H1 (cell line): Measurements from ENCODE around the gene SGSH. TPM values are rescaled to one million over a fixed set of nuclear protein-coding genes. Genes with fewer than 3 reads are reported as not detected.

ENCODE experiments used
- CTCF ChIA-PET: fragments of 300-600 bp; sonication (Branson Sonifier 250); formaldehyde crosslinking; loops from one replicate; lab custom pipeline; 2021; ENCODE audit not compliant: partially characterized antibody; lab: Charles Lee
- POLR2A ChIA-PET: fragments of 300-600 bp; sonication (Branson Sonifier 250); formaldehyde crosslinking; loops from one replicate; lab custom pipeline; 2021; ENCODE audit warnings: inconsistent platforms; ENCODE audit not compliant: partially characterized antibody; lab: Charles Lee
- DNase-seq, 2 experiments: peaks; one replicate each; pipeline versions ENCODE4 v3.0.0 to v3.0.0-alpha.2; 2010 to 2022; ENCODE audit warnings: low spot score in 2 of 2, low read depth in 1 of 2, mixed read lengths in 1 of 2
- FAIRE-seq: peaks from 2 replicates; lab custom pipeline; 2011; peaks lifted over from hg19 to GRCh38; lab: Jason Lieb, UNC
- H2AFZ ChIP-seq: 2 replicates; pipeline ENCODE4 v1.8.1; 2012; ENCODE audit warnings: low read length, inconsistent platforms
- H2AK5ac ChIP-seq: 2 replicates; pipeline ENCODE4 v1.6.1; 2013; ENCODE audit warnings: low read depth, low read length
- H2BK120ac ChIP-seq: replicated peaks from 2 replicates; pipeline ENCODE3; 2013; ENCODE audit warnings: low read depth, low read length, inconsistent platforms
- H2BK12ac ChIP-seq: 2 replicates; pipeline ENCODE4 v1.6.1; 2013; ENCODE audit warnings: low read depth, low read length
- H2BK15ac ChIP-seq: 2 replicates; pipeline ENCODE4 v1.6.1; 2013; ENCODE audit warnings: low read length
- H2BK20ac ChIP-seq: 2 replicates; pipeline ENCODE4 v1.6.1; 2013; ENCODE audit warnings: low read length
- H2BK5ac ChIP-seq: 2 replicates; pipeline ENCODE4 v1.6.1; 2013; ENCODE audit warnings: low read depth, low read length
- H3K14ac ChIP-seq: 2 replicates; pipeline ENCODE4 v1.6.1; 2013; ENCODE audit warnings: inconsistent platforms; ENCODE audit not compliant: insufficient read length
- H3K18ac ChIP-seq: 2 replicates; pipeline ENCODE4 v1.6.1; 2013; ENCODE audit warnings: low read length; ENCODE audit errors: extremely low read depth
- H3K23ac ChIP-seq: 2 replicates; pipeline ENCODE4 v1.6.1; 2013; ENCODE audit warnings: inconsistent platforms; ENCODE audit not compliant: insufficient read length
- H3K23me2 ChIP-seq: 2 replicates; pipeline ENCODE4 v1.6.1; 2013; ENCODE audit warnings: low read depth, low read length
- H3K27ac ChIP-seq: 2 replicates; pipeline ENCODE4 v1.6.1; 2011; ENCODE audit warnings: low read depth, low read length, inconsistent platforms
- H3K27me3 ChIP-seq, 4 experiments: replicated peaks in 1 of 4; 1 replicate in 1 of 4; 2 replicates in 3 of 4; pipeline versions ENCODE4 v1.6.1 to v1.8.1; 2011 to 2013; ENCODE audit warnings: low read length in 3 of 4, mild to moderate bottlenecking in 3 of 4, inconsistent platforms in 2 of 4, mixed read lengths in 2 of 4, moderate library complexity in 1 of 4; ENCODE audit not compliant: control insufficient read depth in 3 of 4, insufficient read depth in 3 of 4; ENCODE audit errors: extremely low read depth in 1 of 4
- H3K36me3 ChIP-seq, 4 experiments: 2 replicates each; pipeline versions ENCODE4 v1.6.1 to v1.8.1; 2011 to 2013; ENCODE audit warnings: mild to moderate bottlenecking in 4 of 4, low read length in 3 of 4, moderate library complexity in 2 of 4, control low read depth in 1 of 4, inconsistent platforms in 1 of 4; ENCODE audit not compliant: insufficient read depth in 4 of 4, control insufficient read depth in 2 of 4
- H3K4ac ChIP-seq: replicated peaks from 2 replicates; pipeline ENCODE3; 2013; ENCODE audit warnings: low read length, low read depth, mixed read lengths, inconsistent platforms; ENCODE audit not compliant: insufficient read length
- H3K4me1 ChIP-seq, 4 experiments: replicated peaks in 1 of 4; 1 replicate in 1 of 4; 2 replicates in 3 of 4; pipeline versions ENCODE4 v1.6.1 to v1.8.1; 2011 to 2013; ENCODE audit warnings: low read length in 3 of 4, inconsistent platforms in 2 of 4, mixed read lengths in 1 of 4; ENCODE audit not compliant: insufficient read depth in 4 of 4, control insufficient read depth in 3 of 4
- H3K4me2 ChIP-seq, 2 experiments: 2 replicates each; pipeline versions ENCODE4 v1.6.1 to v1.8.1; 2011 to 2013; ENCODE audit warnings: low read depth in 2 of 2, low read length in 2 of 2, control low read depth in 1 of 2, inconsistent platforms in 1 of 2, mild to moderate bottlenecking in 1 of 2; ENCODE audit not compliant: insufficient read depth in 1 of 2
- H3K4me3 ChIP-seq, 4 experiments: fragments of 200-600, 300-600 bp in 1 of 4; sonication (generic), shearing (Covaris generic), sonication (Bioruptor Twin) in 1 of 4; 2 replicates each; pipeline versions ENCODE4 v1.5.1 to v1.8.1; 2011 to 2016; ENCODE audit warnings: low read length in 4 of 4, low read depth in 3 of 4, control low read depth in 2 of 4, inconsistent platforms in 2 of 4, mild to moderate bottlenecking in 2 of 4, mixed read lengths in 1 of 4, moderate library complexity in 1 of 4; ENCODE audit not compliant: insufficient read depth in 2 of 4; ENCODE audit errors: extremely low read depth in 1 of 4
- H3K56ac ChIP-seq: replicated peaks from 2 replicates; pipeline ENCODE3; 2013; ENCODE audit warnings: low read depth, mild to moderate bottlenecking, mixed read lengths, low read length, inconsistent platforms; ENCODE audit not compliant: insufficient read length
- H3K79me1 ChIP-seq: 2 replicates; pipeline ENCODE4 v1.6.1; 2013; ENCODE audit warnings: low read depth, low read length, control low read depth
- H3K79me2 ChIP-seq, 2 experiments: 2 replicates each; pipeline versions ENCODE4 v1.6.1 to v1.8.1; 2012 to 2013; ENCODE audit warnings: low read length in 2 of 2, mild to moderate bottlenecking in 2 of 2, inconsistent platforms in 1 of 2; ENCODE audit not compliant: insufficient read depth in 2 of 2, control insufficient read depth in 1 of 2
- H3K9ac ChIP-seq, 4 experiments: replicated peaks in 1 of 4; 1 replicate in 1 of 4; 2 replicates in 3 of 4; pipeline versions ENCODE4 v1.6.1 to v1.8.1; 2011 to 2013; ENCODE audit warnings: low read depth in 3 of 4, low read length in 3 of 4, control low read depth in 2 of 4, mild to moderate bottlenecking in 2 of 4, moderate library complexity in 2 of 4, inconsistent platforms in 1 of 4; ENCODE audit errors: extremely low read depth in 1 of 4
- H3K9me3 ChIP-seq, 2 experiments: 2 replicates each; pipeline versions ENCODE4 v1.6.1 to v1.8.1; 2012 to 2013; ENCODE audit warnings: mild to moderate bottlenecking in 2 of 2, moderate library complexity in 2 of 2, control low read depth in 1 of 2, inconsistent platforms in 1 of 2, low read depth in 1 of 2, low read length in 1 of 2, mixed read lengths in 1 of 2; ENCODE audit not compliant: insufficient read depth in 2 of 2
- H4K20me1 ChIP-seq, 2 experiments: replicated peaks in 1 of 2; 2 replicates each; pipeline versions ENCODE3 to v1.8.1; 2011 to 2013; ENCODE audit warnings: inconsistent platforms in 2 of 2, low read length in 2 of 2, mild to moderate bottlenecking in 1 of 2; ENCODE audit not compliant: insufficient read depth in 2 of 2, control insufficient read depth in 1 of 2
- H4K5ac ChIP-seq: 2 replicates; pipeline ENCODE4 v1.6.1; 2013; ENCODE audit warnings: low read length, low read depth, mixed read lengths, inconsistent platforms; ENCODE audit not compliant: insufficient read length
- H4K8ac ChIP-seq: 2 replicates; pipeline ENCODE4 v1.8.0; 2013; ENCODE audit warnings: mild to moderate bottlenecking, moderate library complexity, low read length, inconsistent platforms; ENCODE audit not compliant: insufficient read depth; ENCODE audit errors: extremely low read depth
- H4K91ac ChIP-seq: replicated peaks from 2 replicates; pipeline ENCODE3; 2013; ENCODE audit warnings: low read length, mixed read lengths, inconsistent platforms; ENCODE audit not compliant: insufficient read length
- CBX5 ChIP-seq: fragments of 300-800, 300-1000 bp; sonication (generic); IDR thresholded peaks from 2 replicates; pipeline ENCODE4 v1.7.1; 2016; ENCODE audit warnings: antibody characterized with exemption, low read length, low read depth
- FOSL1 ChIP-seq: IDR thresholded peaks from 2 replicates; pipeline ENCODE4 v1.6.1; 2011; ENCODE audit warnings: mild to moderate bottlenecking, low read depth, low read length, moderate library complexity; ENCODE audit not compliant: insufficient read depth
- KDM4A ChIP-seq: IDR thresholded peaks from one replicate; pipeline ENCODE4 v1.7.1; 2012; ENCODE audit warnings: low read depth, mild to moderate bottlenecking, moderate library complexity, low read length, inconsistent platforms; ENCODE audit not compliant: severe bottlenecking
- MAX ChIP-seq: IDR thresholded peaks from 2 replicates; pipeline ENCODE4 v1.6.1; 2012; ENCODE audit warnings: inconsistent platforms
- RBBP5 ChIP-seq: IDR thresholded peaks from 2 replicates; pipeline ENCODE4 v1.7.1; 2012; ENCODE audit warnings: low read depth, mild to moderate bottlenecking, inconsistent platforms, low read length, moderate library complexity, borderline replicate concordance
- RFX5 ChIP-seq: IDR thresholded peaks from 2 replicates; pipeline ENCODE4 v1.6.1; 2011; ENCODE audit warnings: low read depth, low read length, improper control_type of control experiment, borderline replicate concordance
- RXRA ChIP-seq: IDR thresholded peaks from 2 replicates; pipeline ENCODE4 v1.6.1; 2011; ENCODE audit warnings: low read depth, mild to moderate bottlenecking, low read length, moderate library complexity; ENCODE audit not compliant: insufficient read depth
- SAP30 ChIP-seq: fragments of 300-600 bp; sonication (generic); IDR thresholded peaks from 2 replicates; pipeline ENCODE4 v1.7.1; 2012; ENCODE audit warnings: low read length, moderate library complexity, mild to moderate bottlenecking, inconsistent platforms; ENCODE audit not compliant: insufficient read depth, insufficient replicate concordance
- SIRT6 ChIP-seq: IDR thresholded peaks from one replicate; pipeline ENCODE4 v1.7.1; 2012; ENCODE audit warnings: low read length, inconsistent platforms
- SRF ChIP-seq: IDR thresholded peaks from 2 replicates; pipeline ENCODE4 v1.6.1; 2011; ENCODE audit warnings: mild to moderate bottlenecking, low read depth, low read length, moderate library complexity
- TBP ChIP-seq: IDR thresholded peaks from 2 replicates; pipeline ENCODE4 v1.6.1; 2011; ENCODE audit warnings: low read depth, low read length, improper control_type of control experiment
- TEAD4 ChIP-seq: IDR thresholded peaks from 2 replicates; pipeline ENCODE4 v1.6.1; 2012; ENCODE audit warnings: low read depth, low read length, inconsistent platforms, mixed read lengths
- YY1 ChIP-seq: IDR thresholded peaks from 2 replicates; pipeline ENCODE4 v1.6.1; 2011; ENCODE audit warnings: low read depth, mild to moderate bottlenecking, low read length
- WGBS, 2 experiments: shearing (Covaris generic) in 1 of 2; methylation state at CpG; one replicate each; pipeline versions ENCODE4 v1.1.6 to v1.1.7; 2013 to 2015; ENCODE audit warnings: low lambda C conversion rate in 2 of 2, mixed read lengths in 2 of 2, inconsistent platforms in 1 of 2, low coverage in 1 of 2, missing lambda C conversion rate in 1 of 2; ENCODE audit not compliant: insufficient replicate concordance in 2 of 2, insufficient coverage in 1 of 2, insufficient read length in 1 of 2; ENCODE audit errors: extremely low coverage in 1 of 2, missing lambda C conversion rate in 1 of 2; 5-methylcytosine and 5-hydroxymethylcytosine counted together
- polyA plus RNA-seq, 7 experiments: library from polyadenylated mRNA; depleted of rRNA in 3 of 7; stranded (reverse) in 5 of 7; unstranded in 2 of 7; fragments of >200 nt in 5 of 7; fragments of 200-250 nt in 2 of 7; gene quantifications; 1 replicate in 5 of 7; 2 replicates in 1 of 7; 4 replicates in 1 of 7; pipeline versions ENCODE4 v1.2.1 to v1.2.3, GENCODE V29; 2011 to 2013; ENCODE audit warnings: missing spikeins in 2 of 7, mixed read lengths in 2 of 7
- total RNA-seq: library from RNA; stranded (reverse); fragmentation: NEBNext Ultra II Directional; extraction: Animal tissue kit (Norgen Biotek cat#: 25700); gene quantifications from 2 replicates; pipeline ENCODE4 v1.2.1, GENCODE V29; 2021

Gene SGSH
- total and polyA plus RNA-seq, 2 of the 8 experiments (the other 6 are each of a cell fraction or from before 2014, with no cell fraction given): 18.0 to 19.6 TPM

DNA sequence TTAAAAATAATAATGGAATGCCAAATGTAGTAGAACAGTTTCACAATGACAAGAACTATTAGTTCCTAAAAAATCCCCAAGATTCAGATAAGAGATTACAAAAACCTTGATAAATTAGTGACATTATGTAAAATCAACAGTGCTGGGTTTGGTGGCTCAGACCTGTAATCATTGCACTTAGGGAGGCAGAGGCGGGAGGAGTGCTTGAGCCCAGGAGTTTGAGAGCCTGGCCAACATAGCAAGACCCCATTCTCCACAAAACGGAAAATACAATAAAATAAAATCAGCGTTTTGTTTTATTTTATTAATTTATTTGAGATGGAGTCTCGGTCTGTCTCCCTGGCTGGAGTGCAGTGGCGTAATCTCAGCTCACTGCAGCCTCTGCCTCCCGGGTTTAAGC, 46.2 kb downstream of the SGSH start:
- no peak overlapping the region for H2AFZ ChIP-seq
- no peak overlapping the region for H2BK120ac ChIP-seq
- no peaks in the 10 kb centered on the region; a peak in 1 of 7 replicates for H3K27me3 ChIP-seq
- no peak overlapping the region for H2BK12ac ChIP-seq
- no peak overlapping the region for H3K4ac ChIP-seq
- DNase-seq (no peak), FAIRE-seq (no peak)
- no peak overlapping the region for H3K14ac ChIP-seq
- H4K91ac ChIP-seq: no peak overlapping the region
- no peak overlapping the region for H3K56ac ChIP-seq
- no peak overlapping the region for H3K4me2 ChIP-seq
- H3K79me2 ChIP-seq: no peaks in the 10 kb centered on the region
- 91% methylated on average over 6 of the region's 6 CpGs; no CpG with 5 or more reads in 1 of the 2 experiments for WGBS, 2 experiments
- H3K18ac ChIP-seq: no peak overlapping the region
- POLR2A ChIA-PET: interaction anchor here (1.6 kb wide), 1 partner anchor 26 kb away, joined by 3 read pairs; no protein-coding TSS in a partner anchor
- no peak overlapping the region for H2BK15ac ChIP-seq
- no peak overlapping the region for H4K8ac ChIP-seq
- H3K23ac ChIP-seq: no peak overlapping the region
- no peak overlapping the region for H3K27ac ChIP-seq
- H3K4me3 ChIP-seq: no peak overlapping the region
- no peaks in the 10 kb centered on the region for H3K9me3 ChIP-seq
- H2BK20ac ChIP-seq: no peak overlapping the region
- H3K9ac ChIP-seq: no peak overlapping the region
- no peaks in the 10 kb centered on the region for H3K36me3 ChIP-seq
- peaks cover 0 to 6% (median under 1%) of the 10 kb centered on the region in 4 experiments; a peak in 2 of 7 replicates for H3K4me1 ChIP-seq
- H2AK5ac ChIP-seq: no peak overlapping the region
- no peak overlapping the region for H2BK5ac ChIP-seq
- CTCF ChIA-PET: interaction anchor here (1.0 to 1.9 kb wide), 3 partner anchors 18 to 28 kb away, joined by 3 to 5 read pairs (median 3); no protein-coding TSS in a partner anchor
- H3K23me2 ChIP-seq: no peaks in the 10 kb centered on the region
- H3K79me1 ChIP-seq: no peaks in the 10 kb centered on the region
- H4K5ac ChIP-seq: no peak overlapping the region
- no peaks in the 10 kb centered on the region for H4K20me1 ChIP-seq
- TF ChIP-seq YY1: no peak
- TF ChIP-seq KDM4A: no peak
- TF ChIP-seq FOSL1: no peak
- no peak for TF ChIP-seq TBP
- TF ChIP-seq SAP30: no peak
- no peak for TF ChIP-seq TEAD4
- TF ChIP-seq CBX5: no peak
- TF ChIP-seq RFX5: no peak
- no peak for TF ChIP-seq MAX
- no peak for TF ChIP-seq SIRT6
- TF ChIP-seq RXRA: no peak
- TF ChIP-seq SRF: no peak
- TF ChIP-seq RBBP5: no peak
